ENCODE data around the gene SPECC1. TPM values are rescaled to one million over a fixed set of nuclear protein-coding genes. Genes with fewer than 3 reads are reported as not detected.

SPECC1 gene
- total RNA-seq, 2 donors from 2014 or later, result 10.3 to 13.5 TPM

- no peak for DNase-seq (ENCODE audit: low spot score)
- H3K27ac ChIP-seq, result no peak overlapping the region
- H3K27me3 ChIP-seq, result no peaks in the 10 kb centered on the region
- no peaks in the 10 kb centered on the region for H3K4me1 ChIP-seq
- no peaks in the 10 kb centered on the region for H3K36me3 ChIP-seq
- peaks cover 0 to 25% of the 10 kb centered on the region in 2 donors for H3K9me3 ChIP-seq
- H3K4me3 ChIP-seq, result no peak overlapping the region
- TF ChIP-seq CTCF (IDR thresholded peaks at IDR 0.05), result no peak
These were observed 298.3 kb downstream of the SPECC1 start for GRCh38 chr17:20307326-20307910.

GRCh38 chr17:20310481-20310880, 301.3 kb downstream of the SPECC1 start:
- H3K4me3 ChIP-seq, result no peak overlapping the region
- H3K27ac ChIP-seq, result no peak overlapping the region
- TF ChIP-seq CTCF (IDR thresholded peaks at IDR 0.05), result no peak
- no peaks in the 10 kb centered on the region for H3K36me3 ChIP-seq
- H3K4me1 ChIP-seq, result no peaks in the 10 kb centered on the region
- DNase-seq (ENCODE audit: low spot score), result no peak
- H3K27me3 ChIP-seq, result no peaks in the 10 kb centered on the region
- H3K9me3 ChIP-seq, result peaks cover 0 to 25% of the 10 kb centered on the region in 2 donors

GRCh38 chr17:20313306-20313705, 304.1 kb downstream of the SPECC1 start:
- Histone ChIP-seq H3K27me3 (no peaks in the 10 kb centered on the region), H3K36me3 (no peaks in the 10 kb centered on the region), H3K4me1 (no peaks in the 10 kb centered on the region), H3K4me3 (no peak overlapping the region), H3K27ac (no peak overlapping the region), H3K9me3 (no peaks in the 10 kb centered on the region)
- no peak for DNase-seq (ENCODE audit: low spot score)
- TF ChIP-seq CTCF (IDR thresholded peaks at IDR 0.05), result no peak

GRCh38 chr17:20313891-20314290, 304.7 kb downstream of the SPECC1 start:
- Histone ChIP-seq H3K27ac (no peak overlapping the region), H3K4me3 (no peak overlapping the region), H3K36me3 (no peaks in the 10 kb centered on the region), H3K9me3 (no peaks in the 10 kb centered on the region), H3K4me1 (no peaks in the 10 kb centered on the region), H3K27me3 (no peaks in the 10 kb centered on the region)
- DNase-seq (ENCODE audit: low spot score), result no peak
- TF ChIP-seq CTCF (IDR thresholded peaks at IDR 0.05), result no peak

- Histone ChIP-seq H3K4me3 (no peak overlapping the region), H3K27me3 (no peaks in the 10 kb centered on the region), H3K27ac (no peak overlapping the region), H3K4me1 (no peaks in the 10 kb centered on the region), H3K36me3 (no peaks in the 10 kb centered on the region), H3K9me3 (no peaks in the 10 kb centered on the region)
- no peak for TF ChIP-seq CTCF (IDR thresholded peaks at IDR 0.05)
- no peak for DNase-seq (ENCODE audit: low spot score)
These were observed 305.7 kb downstream of the SPECC1 start for GRCh38 chr17:20314834-20315233.

GRCh38 chr17:20315311-20315710, 306.2 kb downstream of the SPECC1 start:
- Histone ChIP-seq H3K27me3 (no peaks in the 10 kb centered on the region), H3K36me3 (no peaks in the 10 kb centered on the region), H3K27ac (no peak overlapping the region), H3K4me1 (peaks cover 0 to 1% of the 10 kb centered on the region in 2 donors), H3K4me3 (no peak overlapping the region), H3K9me3 (no peaks in the 10 kb centered on the region)
- TF ChIP-seq CTCF (IDR thresholded peaks at IDR 0.05), result no peak
- DNase-seq (ENCODE audit: low spot score), result no peak
